ENCODE results near the gene DIAPH1. TPM values are rescaled to one million over a fixed set of nuclear protein-coding genes. Genes with fewer than 3 reads are reported as not detected.

The DIAPH1 gene
- total RNA-seq, 1 donor from 2014 or later = 16.7 TPM

DNA sequence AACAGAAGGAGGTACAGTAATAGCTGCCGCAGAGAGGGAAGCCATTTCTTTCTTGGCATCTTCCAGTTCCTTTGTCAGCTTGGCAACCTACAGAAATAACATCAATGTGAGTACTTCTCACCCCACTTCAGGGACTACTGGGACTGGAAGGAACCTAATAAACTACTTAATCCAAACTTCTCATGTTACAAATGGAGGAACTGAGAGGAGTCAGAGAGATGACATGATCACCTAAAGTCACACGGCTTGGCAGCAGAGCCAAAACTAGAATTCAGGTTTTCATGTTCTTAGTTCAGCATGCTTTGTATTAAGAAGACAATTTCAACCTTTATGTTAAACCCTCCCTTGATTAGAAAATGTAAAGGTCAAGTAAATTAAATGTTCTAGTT lies 44.7 kb downstream of the DIAPH1 start:
- Histone ChIP-seq H3K27ac (ENCODE audit: low read depth, low read length) (no peak overlapping the region), H3K27me3 (ENCODE audit: control insufficient read depth in 3 of 3, insufficient read depth in 3 of 3, low read length in 3 of 3) (no peaks in the 10 kb centered on the region), H3K36me3 (ENCODE audit: control insufficient read depth in 3 of 3, insufficient read depth in 3 of 3, low read length in 3 of 3) (peaks cover 46 to 82% (median 73%) of the 10 kb centered on the region in 3 donors)

GRCh38 chr5:141573489-141574121 lies 45.2 kb downstream of the DIAPH1 start:
- Histone ChIP-seq H3K4me3 (ENCODE audit: low read length in 3 of 3) (no peak overlapping the region), H3K27me3 (ENCODE audit: control insufficient read depth in 3 of 3, insufficient read depth in 3 of 3, low read length in 3 of 3) (no peaks in the 10 kb centered on the region), H3K27ac (ENCODE audit: low read depth, low read length) (no peak overlapping the region), H3K9me3 (ENCODE audit: control insufficient read depth in 3 of 3, low read length in 3 of 3) (no peaks in the 10 kb centered on the region), H3K9ac (ENCODE audit: low read depth in 1 of 3, low read length in 3 of 3) (no peak overlapping the region), H3K36me3 (ENCODE audit: control insufficient read depth in 3 of 3, insufficient read depth in 3 of 3, low read length in 3 of 3) (peaks cover 44 to 81% (median 73%) of the 10 kb centered on the region in 3 donors), H3K4me1 (ENCODE audit: control insufficient read depth in 3 of 3, insufficient read depth in 3 of 3, low read length in 3 of 3) (peaks cover 0 to 7% (median 0%) of the 10 kb centered on the region in 3 donors)

More for the DNA sequence above, 44.7 kb downstream of the DIAPH1 start:
- no peak overlapping the region for H3K4me3 ChIP-seq (ENCODE audit: low read length in 3 of 3)
- no peak overlapping the region for H3K9ac ChIP-seq (ENCODE audit: low read depth in 1 of 3, low read length in 3 of 3)
- H3K9me3 ChIP-seq (ENCODE audit: control insufficient read depth in 3 of 3, low read length in 3 of 3) = no peaks in the 10 kb centered on the region
- peaks cover 0 to 7% (median 0%) of the 10 kb centered on the region in 3 donors for H3K4me1 ChIP-seq (ENCODE audit: control insufficient read depth in 3 of 3, insufficient read depth in 3 of 3, low read length in 3 of 3)

DNA sequence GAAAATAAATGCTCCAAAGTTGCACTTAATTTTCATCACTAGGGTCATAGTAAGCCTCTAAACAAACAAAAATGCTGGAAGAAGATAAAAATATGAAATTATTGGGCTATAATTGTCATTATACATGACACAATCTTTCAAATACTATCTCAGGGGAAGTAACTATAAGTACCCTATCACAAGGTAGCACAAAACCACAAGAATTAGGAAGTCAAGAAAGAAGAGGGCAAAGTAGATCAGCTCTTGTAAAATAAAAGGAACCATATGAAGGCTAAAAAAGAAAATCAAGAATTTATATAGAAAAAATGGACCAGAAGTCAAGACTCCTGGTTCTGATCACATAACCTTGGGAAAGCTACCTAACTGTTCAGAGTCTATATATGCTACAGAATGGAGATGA lies 48.1 kb downstream of the DIAPH1 start:
- H3K9me3 ChIP-seq (ENCODE audit: control insufficient read depth in 3 of 3, low read length in 3 of 3) = no peaks in the 10 kb centered on the region
- H3K4me1 ChIP-seq (ENCODE audit: control insufficient read depth in 3 of 3, insufficient read depth in 3 of 3, low read length in 3 of 3) = peaks cover 0 to 7% (median 0%) of the 10 kb centered on the region in 3 donors
- no peak overlapping the region for H3K4me3 ChIP-seq (ENCODE audit: low read length in 3 of 3)
- no peaks in the 10 kb centered on the region for H3K27me3 ChIP-seq (ENCODE audit: control insufficient read depth in 3 of 3, insufficient read depth in 3 of 3, low read length in 3 of 3)
- no peak overlapping the region for H3K27ac ChIP-seq (ENCODE audit: low read depth, low read length)
- peaks cover 21 to 59% (median 49%) of the 10 kb centered on the region in 3 donors for H3K36me3 ChIP-seq (ENCODE audit: control insufficient read depth in 3 of 3, insufficient read depth in 3 of 3, low read length in 3 of 3)
- no peak overlapping the region for H3K9ac ChIP-seq (ENCODE audit: low read depth in 1 of 3, low read length in 3 of 3)

- no peak overlapping the region for H3K4me3 ChIP-seq (ENCODE audit: low read length in 3 of 3)
- no peak overlapping the region for H3K9ac ChIP-seq (ENCODE audit: low read depth in 1 of 3, low read length in 3 of 3)
- H3K36me3 ChIP-seq (ENCODE audit: control insufficient read depth in 3 of 3, insufficient read depth in 3 of 3, low read length in 3 of 3) = peaks cover 18 to 44% (median 36%) of the 10 kb centered on the region in 3 donors
- no peak overlapping the region for H3K27ac ChIP-seq (ENCODE audit: low read depth, low read length)
- H3K9me3 ChIP-seq (ENCODE audit: control insufficient read depth in 3 of 3, low read length in 3 of 3) = no peaks in the 10 kb centered on the region
- H3K4me1 ChIP-seq (ENCODE audit: control insufficient read depth in 3 of 3, insufficient read depth in 3 of 3, low read length in 3 of 3) = peaks cover 0 to 10% (median 9%) of the 10 kb centered on the region in 3 donors
- no peaks in the 10 kb centered on the region for H3K27me3 ChIP-seq (ENCODE audit: control insufficient read depth in 3 of 3, insufficient read depth in 3 of 3, low read length in 3 of 3)
Observed at GRCh38 chr5:141567513-141568117, 51.2 kb downstream of the DIAPH1 start.

DNA sequence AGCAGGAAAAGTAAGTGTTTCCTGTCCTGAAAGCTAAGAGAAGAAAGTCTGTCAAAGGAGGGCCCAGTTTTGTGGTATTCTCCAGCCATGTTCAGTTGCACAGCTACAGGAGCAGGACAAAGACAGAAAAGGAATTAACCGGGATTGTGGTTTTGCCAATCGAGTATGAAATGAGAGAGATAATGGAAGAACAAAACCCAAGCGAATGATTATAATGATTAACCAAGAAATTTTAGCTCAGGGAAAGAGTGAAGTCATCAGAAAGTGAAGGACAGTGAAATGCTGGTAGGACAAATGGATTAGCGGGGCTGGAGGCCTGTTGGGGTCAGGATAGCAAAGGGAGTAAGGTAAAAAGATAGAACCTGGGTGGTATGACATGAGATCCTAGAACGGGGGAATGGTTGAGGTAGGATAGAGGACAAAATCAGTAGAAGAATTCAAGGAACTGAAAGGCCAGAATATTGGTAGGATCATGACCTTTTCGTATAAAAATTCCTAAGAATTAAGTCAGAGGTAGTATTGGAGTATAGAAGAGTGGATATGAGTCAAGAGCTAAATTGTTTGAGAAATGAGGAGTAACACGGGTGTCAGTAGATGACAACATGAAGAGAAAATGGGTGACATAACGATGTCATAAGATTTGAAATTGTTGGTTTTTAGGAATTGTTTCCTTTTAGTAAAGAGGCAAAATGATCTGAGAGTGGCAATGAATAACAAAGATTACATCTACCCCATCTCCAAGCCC lies 52.8 kb downstream of the DIAPH1 start:
- H3K9ac ChIP-seq (ENCODE audit: low read depth in 1 of 3, low read length in 3 of 3) = no peak overlapping the region

GRCh38 chr5:141564216-141564692 lies 54.5 kb downstream of the DIAPH1 start:
- Histone ChIP-seq H3K4me3 (ENCODE audit: low read length in 3 of 3) (peak overlapping the region in 1 of 3 donors; percentile 38), H3K36me3 (ENCODE audit: control insufficient read depth in 3 of 3, insufficient read depth in 3 of 3, low read length in 3 of 3) (peaks cover 6 to 24% (median 15%) of the 10 kb centered on the region in 3 donors), H3K27ac (ENCODE audit: low read depth, low read length) (peak overlapping the region; percentile 77), H3K27me3 (ENCODE audit: control insufficient read depth in 3 of 3, insufficient read depth in 3 of 3, low read length in 3 of 3) (no peaks in the 10 kb centered on the region), H3K9ac (ENCODE audit: low read depth in 1 of 3, low read length in 3 of 3) (peak overlapping the region; percentile 9 to 60 (median 35)), H3K9me3 (ENCODE audit: control insufficient read depth in 3 of 3, low read length in 3 of 3) (no peaks in the 10 kb centered on the region), H3K4me1 (ENCODE audit: control insufficient read depth in 3 of 3, insufficient read depth in 3 of 3, low read length in 3 of 3) (peaks cover 13 to 23% (median 23%) of the 10 kb centered on the region in 3 donors)

More for the DNA sequence above, 52.8 kb downstream of the DIAPH1 start:
- H3K27me3 ChIP-seq (ENCODE audit: control insufficient read depth in 3 of 3, insufficient read depth in 3 of 3, low read length in 3 of 3) = no peaks in the 10 kb centered on the region
- H3K4me3 ChIP-seq (ENCODE audit: low read length in 3 of 3) = no peak overlapping the region
- H3K36me3 ChIP-seq (ENCODE audit: control insufficient read depth in 3 of 3, insufficient read depth in 3 of 3, low read length in 3 of 3) = peaks cover 8 to 34% (median 25%) of the 10 kb centered on the region in 3 donors
- no peaks in the 10 kb centered on the region for H3K9me3 ChIP-seq (ENCODE audit: control insufficient read depth in 3 of 3, low read length in 3 of 3)
- H3K4me1 ChIP-seq (ENCODE audit: control insufficient read depth in 3 of 3, insufficient read depth in 3 of 3, low read length in 3 of 3) = peaks cover 6 to 18% (median 13%) of the 10 kb centered on the region in 3 donors
- H3K27ac ChIP-seq (ENCODE audit: low read depth, low read length) = peak overlapping the region; percentile 10

GRCh38 chr5:141560725-141561483 lies 57.9 kb downstream of the DIAPH1 start:
- H3K9ac ChIP-seq (ENCODE audit: low read depth in 1 of 3, low read length in 3 of 3) = peak overlapping the region; percentile 25 to 69 (median 55)
- H3K4me1 ChIP-seq (ENCODE audit: control insufficient read depth in 3 of 3, insufficient read depth in 3 of 3, low read length in 3 of 3) = peaks cover 13 to 41% (median 31%) of the 10 kb centered on the region in 3 donors
- no peaks in the 10 kb centered on the region for H3K9me3 ChIP-seq (ENCODE audit: control insufficient read depth in 3 of 3, low read length in 3 of 3)
- peaks cover 5 to 14% (median 6%) of the 10 kb centered on the region in 3 donors for H3K36me3 ChIP-seq (ENCODE audit: control insufficient read depth in 3 of 3, insufficient read depth in 3 of 3, low read length in 3 of 3)
- no peaks in the 10 kb centered on the region for H3K27me3 ChIP-seq (ENCODE audit: control insufficient read depth in 3 of 3, insufficient read depth in 3 of 3, low read length in 3 of 3)
- H3K27ac ChIP-seq (ENCODE audit: low read depth, low read length) = peak overlapping the region; percentile 88
- peak overlapping the region; percentile 3 to 57 (median 15) for H3K4me3 ChIP-seq (ENCODE audit: low read length in 3 of 3)

GRCh38 chr5:141560151-141560550 lies 58.6 kb downstream of the DIAPH1 start:
- H3K4me3 ChIP-seq (ENCODE audit: low read length in 3 of 3) = peak overlapping the region; percentile 3 to 57 (median 15)
- no peaks in the 10 kb centered on the region for H3K9me3 ChIP-seq (ENCODE audit: control insufficient read depth in 3 of 3, low read length in 3 of 3)
- peak overlapping the region; percentile 88 for H3K27ac ChIP-seq (ENCODE audit: low read depth, low read length)
- peaks cover 3 to 10% (median 6%) of the 10 kb centered on the region in 3 donors for H3K36me3 ChIP-seq (ENCODE audit: control insufficient read depth in 3 of 3, insufficient read depth in 3 of 3, low read length in 3 of 3)
- peak overlapping the region; percentile 25 to 69 (median 55) for H3K9ac ChIP-seq (ENCODE audit: low read depth in 1 of 3, low read length in 3 of 3)
- H3K4me1 ChIP-seq (ENCODE audit: control insufficient read depth in 3 of 3, insufficient read depth in 3 of 3, low read length in 3 of 3) = peaks cover 13 to 41% (median 31%) of the 10 kb centered on the region in 3 donors
- no peaks in the 10 kb centered on the region for H3K27me3 ChIP-seq (ENCODE audit: control insufficient read depth in 3 of 3, insufficient read depth in 3 of 3, low read length in 3 of 3)

GRCh38 chr5:141559461-141559860 lies 59.3 kb downstream of the DIAPH1 start:
- H3K9ac ChIP-seq (ENCODE audit: low read depth in 1 of 3, low read length in 3 of 3) = peak overlapping the region in 1 of 3 donors; percentile 4
- no peaks in the 10 kb centered on the region for H3K27me3 ChIP-seq (ENCODE audit: control insufficient read depth in 3 of 3, insufficient read depth in 3 of 3, low read length in 3 of 3)
- peaks cover 13 to 41% (median 29%) of the 10 kb centered on the region in 3 donors for H3K4me1 ChIP-seq (ENCODE audit: control insufficient read depth in 3 of 3, insufficient read depth in 3 of 3, low read length in 3 of 3)
- H3K9me3 ChIP-seq (ENCODE audit: control insufficient read depth in 3 of 3, low read length in 3 of 3) = no peaks in the 10 kb centered on the region
- peak overlapping the region; percentile 88 for H3K27ac ChIP-seq (ENCODE audit: low read depth, low read length)
- H3K4me3 ChIP-seq (ENCODE audit: low read length in 3 of 3) = no peak overlapping the region
- H3K36me3 ChIP-seq (ENCODE audit: control insufficient read depth in 3 of 3, insufficient read depth in 3 of 3, low read length in 3 of 3) = peaks cover 3 to 13% (median 6%) of the 10 kb centered on the region in 3 donors
